Endothelial cell of umbilical vein (primary cell): ENCODE measurements around the gene GLCE. TPM values are rescaled to one million over a fixed set of nuclear protein-coding genes. Genes with fewer than 3 reads are reported as not detected.

Experiments
- BruUV-seq: library from RNA; stranded (reverse); fragments of 400-500 nt; replicated peaks from 2 replicates; lab custom pipeline; 2021; lab: Mats Ljungman, UMichigan
- CTCF ChIA-PET: fragments of 300-600, 350-600 bp; sonication (Branson Sonifier 250); formaldehyde crosslinking; loops from one replicate; lab custom pipeline; 2021; ENCODE audit warnings: antibody characterized with exemption, inconsistent platforms; lab: Charles Lee
- POLR2A ChIA-PET: fragments of 300-600, 350-600 bp; sonication (Branson Sonifier 250); formaldehyde crosslinking; loops from one replicate; lab custom pipeline; 2021; ENCODE audit warnings: antibody characterized with exemption, inconsistent platforms; lab: Charles Lee
- DNase-seq: peaks from one replicate; pipeline ENCODE4 v3.0.0-alpha.2; 2011; ENCODE audit warnings: low read depth, low spot score
- FAIRE-seq: peaks from 2 replicates; lab custom pipeline; 2011; peaks lifted over from hg19 to GRCh38; lab: Jason Lieb, UNC
- H2AFZ ChIP-seq: 2 replicates; pipeline ENCODE4 v1.6.0; 2012; ENCODE audit warnings: low read depth, low read length, control low read depth, inconsistent platforms
- H3K27ac ChIP-seq: 2 replicates; pipeline ENCODE4 v1.5.1; 2011; ENCODE audit warnings: low read depth, mild to moderate bottlenecking, control low read depth, low read length, moderate library complexity; ENCODE audit not compliant: insufficient read depth
- H3K27me3 ChIP-seq, 2 experiments: 2 replicates each; pipeline versions ENCODE4 v1.6.0 to v1.6.1; 2011; ENCODE audit warnings: low read length in 2 of 2, mixed read lengths in 1 of 2; ENCODE audit not compliant: control insufficient read depth in 2 of 2, insufficient read depth in 2 of 2
- H3K36me3 ChIP-seq, 2 experiments: 2 replicates in 1 of 2; 3 replicates in 1 of 2; pipeline ENCODE4 v1.5.1; 2011; ENCODE audit warnings: low read length in 2 of 2, mild to moderate bottlenecking in 1 of 2, moderate library complexity in 1 of 2; ENCODE audit not compliant: control insufficient read depth in 2 of 2, insufficient read depth in 2 of 2; ENCODE audit errors: extremely low read depth in 1 of 2
- H3K4me1 ChIP-seq: 3 replicates; pipeline ENCODE4 v1.5.1; 2011; ENCODE audit warnings: mild to moderate bottlenecking, low read length; ENCODE audit not compliant: control insufficient read depth, insufficient read depth; ENCODE audit errors: extremely low read depth
- H3K4me2 ChIP-seq: 2 replicates; pipeline ENCODE4 v1.6.1; 2011; ENCODE audit warnings: low read length, control low read depth, mixed read lengths; ENCODE audit not compliant: insufficient read depth
- H3K4me3 ChIP-seq, 3 experiments: fragments of 200-600 bp in 1 of 3; sonication (generic), shearing (Covaris generic) in 1 of 3; replicated peaks in 1 of 3; 2 replicates each; pipeline ENCODE4 v1.5.1; 2011 to 2016; ENCODE audit warnings: control low read depth in 3 of 3, low read length in 3 of 3, mild to moderate bottlenecking in 2 of 3, inconsistent platforms in 1 of 3, low read depth in 1 of 3, moderate library complexity in 1 of 3; ENCODE audit not compliant: insufficient read depth in 1 of 3
- H3K79me2 ChIP-seq: 2 replicates; pipeline ENCODE4 v1.6.0; 2012; ENCODE audit warnings: low read length, inconsistent platforms; ENCODE audit not compliant: control insufficient read depth, insufficient read depth
- H3K9ac ChIP-seq: replicated peaks from 2 replicates; pipeline ENCODE3; 2011; ENCODE audit warnings: low read length, control low read depth; ENCODE audit not compliant: insufficient read depth; ENCODE audit errors: extremely low read depth
- H3K9me1 ChIP-seq: replicated peaks from 3 replicates; pipeline ENCODE4 v1.6.0; 2011; ENCODE audit warnings: mild to moderate bottlenecking, low read length; ENCODE audit not compliant: control insufficient read depth, insufficient read depth; ENCODE audit errors: extremely low read depth
- H3K9me3 ChIP-seq: replicated peaks from 2 replicates; pipeline ENCODE4 v1.5.1; 2012; ENCODE audit warnings: low read length, inconsistent platforms; ENCODE audit not compliant: control insufficient read depth, insufficient read depth
- H4K20me1 ChIP-seq: replicated peaks from 2 replicates; pipeline ENCODE3; 2011; ENCODE audit warnings: mild to moderate bottlenecking, low read length; ENCODE audit not compliant: control insufficient read depth, insufficient read depth; ENCODE audit errors: extremely low read depth
- EZH2 ChIP-seq: IDR thresholded peaks from 2 replicates; pipeline ENCODE4 v1.6.1; 2012; ENCODE audit warnings: borderline replicate concordance, low read depth, mild to moderate bottlenecking, moderate library complexity, low read length, inconsistent platforms; ENCODE audit not compliant: severe bottlenecking
- FOS ChIP-seq: IDR thresholded peaks from 2 replicates; pipeline ENCODE4 v1.6.1; 2011; ENCODE audit warnings: mild to moderate bottlenecking, low read length, moderate library complexity, borderline replicate concordance; ENCODE audit not compliant: insufficient read depth
- GATA2 ChIP-seq: IDR thresholded peaks from 2 replicates; pipeline ENCODE4 v1.7.0; 2011; ENCODE audit warnings: low read depth, mild to moderate bottlenecking, moderate library complexity, mixed read lengths, low read length; ENCODE audit not compliant: insufficient read length, insufficient read depth
- JUN ChIP-seq: IDR thresholded peaks from 2 replicates; pipeline ENCODE4 v1.6.1; 2011; ENCODE audit warnings: borderline replicate concordance, low read depth; ENCODE audit not compliant: insufficient read length, insufficient read depth
- MAX ChIP-seq: IDR thresholded peaks from 2 replicates; pipeline ENCODE4 v1.6.1; 2011; ENCODE audit not compliant: insufficient read depth, insufficient read length
- MYC ChIP-seq: IDR thresholded peaks from one replicate; pipeline ENCODE4 v1.6.1; 2011; ENCODE audit warnings: mild to moderate bottlenecking, low read depth, low read length
- POLR2A ChIP-seq: IDR thresholded peaks from 2 replicates; pipeline ENCODE4 v1.6.1; 2012; ENCODE audit warnings: low read depth, mild to moderate bottlenecking, control low read depth, low read length
- POLR2AphosphoS5 ChIP-seq: IDR thresholded peaks from 2 replicates; pipeline ENCODE4 v1.6.1; 2012; ENCODE audit warnings: low read depth, mild to moderate bottlenecking, control low read depth, low read length, moderate library complexity; ENCODE audit not compliant: insufficient read depth
- dilution Hi-C: fragments of 300-500 bp; cut with MboI; formaldehyde crosslinking; loops from one replicate; pipeline ENCODE4 v1.15.0; 2019; ENCODE audit warnings: low sequenced_read_pairs; ENCODE audit not compliant: extremely low pct_ligation_motif_present
- intact Hi-C: fragments of 100-400 bp; cut with micrococcal nuclease; formaldehyde crosslinking; loops from one replicate; pipeline ENCODE4 v1.10.0; 2022
- polyA plus RNA-seq, 4 experiments: library from polyadenylated mRNA; depleted of rRNA in 3 of 4; stranded (reverse) in 3 of 4; unstranded in 1 of 4; fragments of >200 nt; gene quantifications; 2 replicates each; pipeline versions ENCODE4 v1.2.1 to v1.2.3, GENCODE V29; 2011 to 2012; ENCODE audit warnings: missing spikeins in 1 of 4
- total RNA-seq: library from RNA; stranded (reverse); gene quantifications from 2 replicates; pipeline ENCODE4 v1.2.3, GENCODE V29; 2021
- TF ChIP-seq, protein P1 (sequence below), 2 donors: IDR thresholded peaks; 1 replicate in 1 of 2; 2 replicates in 1 of 2; pipeline ENCODE4 v1.5.1; 2011; ENCODE audit warnings: low read length in 2 of 2, mild to moderate bottlenecking in 2 of 2, moderate library complexity in 2 of 2, control low read depth in 1 of 2, inconsistent platforms in 1 of 2, low read depth in 1 of 2; ENCODE audit not compliant: insufficient read depth in 1 of 2; ENCODE audit errors: extremely low read depth in 1 of 2

The GLCE gene
- total and polyA plus RNA-seq, 2 donors (not counting 3 experiments of a cell fraction or from before 2014, with no cell fraction given) = 48.1 to 86.6 TPM

DNA sequence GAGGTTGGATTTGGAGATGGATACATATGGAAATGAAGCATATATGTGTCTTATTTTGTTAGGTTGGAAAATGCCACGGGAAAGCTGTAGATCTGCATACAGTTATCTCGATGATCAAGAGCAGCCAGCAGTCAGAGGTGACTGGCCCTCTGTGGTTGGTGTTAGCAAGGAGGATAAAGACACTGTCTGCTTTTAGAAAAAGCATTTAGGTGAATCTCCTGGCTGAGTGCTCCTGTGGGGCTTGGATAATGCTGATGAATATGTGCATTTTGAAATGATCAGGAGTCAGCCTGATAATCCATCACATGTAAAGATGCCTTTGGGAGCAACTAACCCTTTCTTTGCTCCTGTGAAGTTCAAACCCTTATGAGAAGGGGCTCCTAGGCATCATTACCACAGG is 24.9 kb upstream of the GLCE start:
- FAIRE-seq = no peak
- peaks cover 0 to 3% of the 10 kb centered on the region in 2 experiments for H3K27me3 ChIP-seq
- TF ChIP-seq MYC (no peak), POLR2AphosphoS5 (no peak), GATA2 (no peak), FOS (no peak), EZH2 (no peak), MAX (no peak), POLR2A (no peak), JUN (no peak)
- TF ChIP-seq, protein P1, sequence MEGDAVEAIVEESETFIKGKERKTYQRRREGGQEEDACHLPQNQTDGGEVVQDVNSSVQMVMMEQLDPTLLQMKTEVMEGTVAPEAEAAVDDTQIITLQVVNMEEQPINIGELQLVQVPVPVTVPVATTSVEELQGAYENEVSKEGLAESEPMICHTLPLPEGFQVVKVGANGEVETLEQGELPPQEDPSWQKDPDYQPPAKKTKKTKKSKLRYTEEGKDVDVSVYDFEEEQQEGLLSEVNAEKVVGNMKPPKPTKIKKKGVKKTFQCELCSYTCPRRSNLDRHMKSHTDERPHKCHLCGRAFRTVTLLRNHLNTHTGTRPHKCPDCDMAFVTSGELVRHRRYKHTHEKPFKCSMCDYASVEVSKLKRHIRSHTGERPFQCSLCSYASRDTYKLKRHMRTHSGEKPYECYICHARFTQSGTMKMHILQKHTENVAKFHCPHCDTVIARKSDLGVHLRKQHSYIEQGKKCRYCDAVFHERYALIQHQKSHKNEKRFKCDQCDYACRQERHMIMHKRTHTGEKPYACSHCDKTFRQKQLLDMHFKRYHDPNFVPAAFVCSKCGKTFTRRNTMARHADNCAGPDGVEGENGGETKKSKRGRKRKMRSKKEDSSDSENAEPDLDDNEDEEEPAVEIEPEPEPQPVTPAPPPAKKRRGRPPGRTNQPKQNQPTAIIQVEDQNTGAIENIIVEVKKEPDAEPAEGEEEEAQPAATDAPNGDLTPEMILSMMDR (IDR thresholded peaks at IDR 0.05; ENCODE audit: extremely low read depth in 1 of 2, insufficient read depth in 1 of 2, low read depth in 1 of 2, low read length in 2 of 2) = no peak
- POLR2A ChIA-PET = no interaction called here
- CTCF ChIA-PET = interaction anchor here (1.4 kb wide), 1 partner anchor 22 kb away, joined by 3 read pairs; no protein-coding TSS in a partner anchor
- H3K27ac ChIP-seq = no peak overlapping the region
- H3K4me2 ChIP-seq = no peak overlapping the region
- no peak overlapping the region for H3K9ac ChIP-seq
- intact Hi-C loops = no loop called here
- H4K20me1 ChIP-seq = no peaks in the 10 kb centered on the region
- no peak overlapping the region for H3K4me3 ChIP-seq
- H3K36me3 ChIP-seq = no peaks in the 10 kb centered on the region
- dilution Hi-C loops = no loop called here
- no peaks in the 10 kb centered on the region for H3K9me1 ChIP-seq
- H3K79me2 ChIP-seq = no peaks in the 10 kb centered on the region
- no peak overlapping the region for H2AFZ ChIP-seq
- H3K4me1 ChIP-seq = no peaks in the 10 kb centered on the region
- BruUV-seq = no TSS peak
- H3K9me3 ChIP-seq = no peaks in the 10 kb centered on the region
- no peak for DNase-seq
